HepG2 (cell line): ENCODE measurements around the gene CAMK1D.

ENCODE experiments used
- CCAR2 ChIP-seq: fragments of 200-400 bp; formaldehyde crosslinking; optimal IDR thresholded peaks from 2 replicates; pipeline ENCODE3; 2018; ENCODE audit warnings: low read depth, mild to moderate bottlenecking, low read length, moderate library complexity
- MTF2 ChIP-seq: sonication (generic); formaldehyde crosslinking; IDR thresholded peaks from 2 replicates; pipeline ENCODE4 v1.5.0; 2020; ENCODE audit warnings: missing genetic modification reagents, borderline replicate concordance
- NFIC ChIP-seq: IDR thresholded peaks from 2 replicates; pipeline ENCODE4 v1.6.1; 2012; ENCODE audit warnings: mild to moderate bottlenecking, low read length, inconsistent platforms
- NR2F6 ChIP-seq, 2 experiments: IDR thresholded peaks; 2 replicates each; pipeline ENCODE4 v1.6.1; 2016; ENCODE audit warnings: antibody characterized with exemption in 1 of 2, mild to moderate bottlenecking in 1 of 2
- PHF5A ChIP-seq: IDR thresholded peaks from one replicate; pipeline ENCODE4 v1.6.1; 2018; ENCODE audit warnings: low read depth, missing genetic modification reagents; ENCODE audit not compliant: unreplicated experiment
- POLR2A ChIP-seq, 2 experiments: IDR thresholded peaks; 2 replicates each; pipeline ENCODE4 v1.6.1; 2011; ENCODE audit warnings: low read depth in 2 of 2, low read length in 2 of 2, mild to moderate bottlenecking in 1 of 2, moderate library complexity in 1 of 2; ENCODE audit not compliant: insufficient read depth in 1 of 2
- ZNF569 ChIP-seq: sonication (generic); formaldehyde crosslinking; IDR thresholded peaks from 2 replicates; pipeline ENCODE4 v1.5.0; 2020; ENCODE audit warnings: mild to moderate bottlenecking, missing genetic modification reagents, moderate library complexity, borderline replicate concordance
- ZNF747 ChIP-seq: sonication (generic); formaldehyde crosslinking; IDR thresholded peaks from 2 replicates; pipeline ENCODE4 v1.8.1; 2023; ENCODE audit warnings: missing genetic modification reagents, mild to moderate bottlenecking, borderline replicate concordance
- TF ChIP-seq, protein P1 (sequence below): sonication (generic); formaldehyde crosslinking; IDR thresholded peaks from 2 replicates; pipeline ENCODE4 v1.5.0; 2020; ENCODE audit warnings: mild to moderate bottlenecking, missing genetic modification reagents, moderate library complexity
- TF ChIP-seq, protein P2 (sequence below): sonication (generic); formaldehyde crosslinking; IDR thresholded peaks from 2 replicates; pipeline ENCODE4 v1.4.0; 2020; ENCODE audit warnings: missing genetic modification reagents, mild to moderate bottlenecking, borderline replicate concordance
- TF ChIP-seq, protein P3 (sequence below): sonication (generic); formaldehyde crosslinking; IDR thresholded peaks from 2 replicates; pipeline ENCODE4 v1.8.0; 2022; ENCODE audit warnings: missing genetic modification reagents, mild to moderate bottlenecking, borderline replicate concordance

DNA sequence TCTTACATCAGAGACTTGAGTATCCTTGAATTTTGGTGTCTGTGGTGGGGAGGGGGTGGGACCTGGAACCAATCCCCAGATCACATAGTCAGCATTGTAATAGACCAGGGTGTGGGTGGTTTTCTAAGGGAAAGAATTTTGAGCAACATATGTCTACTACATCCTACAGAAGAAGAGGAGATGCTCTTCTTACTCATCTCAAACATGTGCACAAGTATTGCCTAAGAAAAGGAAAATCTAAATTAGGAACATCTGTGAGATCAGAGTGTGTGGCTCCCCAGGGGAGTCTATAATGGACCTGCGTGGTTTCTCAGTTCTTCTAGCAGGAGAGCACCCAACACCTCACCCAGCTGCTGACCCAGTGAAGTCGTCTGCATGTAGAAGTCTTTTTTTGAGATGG, 503.3 kb downstream of the CAMK1D start:
- TF ChIP-seq, protein P1, sequence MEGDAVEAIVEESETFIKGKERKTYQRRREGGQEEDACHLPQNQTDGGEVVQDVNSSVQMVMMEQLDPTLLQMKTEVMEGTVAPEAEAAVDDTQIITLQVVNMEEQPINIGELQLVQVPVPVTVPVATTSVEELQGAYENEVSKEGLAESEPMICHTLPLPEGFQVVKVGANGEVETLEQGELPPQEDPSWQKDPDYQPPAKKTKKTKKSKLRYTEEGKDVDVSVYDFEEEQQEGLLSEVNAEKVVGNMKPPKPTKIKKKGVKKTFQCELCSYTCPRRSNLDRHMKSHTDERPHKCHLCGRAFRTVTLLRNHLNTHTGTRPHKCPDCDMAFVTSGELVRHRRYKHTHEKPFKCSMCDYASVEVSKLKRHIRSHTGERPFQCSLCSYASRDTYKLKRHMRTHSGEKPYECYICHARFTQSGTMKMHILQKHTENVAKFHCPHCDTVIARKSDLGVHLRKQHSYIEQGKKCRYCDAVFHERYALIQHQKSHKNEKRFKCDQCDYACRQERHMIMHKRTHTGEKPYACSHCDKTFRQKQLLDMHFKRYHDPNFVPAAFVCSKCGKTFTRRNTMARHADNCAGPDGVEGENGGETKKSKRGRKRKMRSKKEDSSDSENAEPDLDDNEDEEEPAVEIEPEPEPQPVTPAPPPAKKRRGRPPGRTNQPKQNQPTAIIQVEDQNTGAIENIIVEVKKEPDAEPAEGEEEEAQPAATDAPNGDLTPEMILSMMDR (CRISPR knock-in tag): no peak
- TF ChIP-seq ZNF747 (CRISPR knock-in tag) (no peak), MTF2 (no peak), PHF5A (CRISPR knock-in tag) (no peak), CCAR2 (no peak), ZNF569 (no peak), NR2F6 (IDR thresholded peaks at IDR 0.05) (no peak), NR2F6 (CRISPR knock-in tag; IDR thresholded peaks at IDR 0.05) (no peak), POLR2A (IDR thresholded peaks at IDR 0.05; ENCODE audit: insufficient read depth in 1 of 2, low read depth in 2 of 2, low read length in 2 of 2) (no peak), NFIC (no peak)
- TF ChIP-seq, protein P2, sequence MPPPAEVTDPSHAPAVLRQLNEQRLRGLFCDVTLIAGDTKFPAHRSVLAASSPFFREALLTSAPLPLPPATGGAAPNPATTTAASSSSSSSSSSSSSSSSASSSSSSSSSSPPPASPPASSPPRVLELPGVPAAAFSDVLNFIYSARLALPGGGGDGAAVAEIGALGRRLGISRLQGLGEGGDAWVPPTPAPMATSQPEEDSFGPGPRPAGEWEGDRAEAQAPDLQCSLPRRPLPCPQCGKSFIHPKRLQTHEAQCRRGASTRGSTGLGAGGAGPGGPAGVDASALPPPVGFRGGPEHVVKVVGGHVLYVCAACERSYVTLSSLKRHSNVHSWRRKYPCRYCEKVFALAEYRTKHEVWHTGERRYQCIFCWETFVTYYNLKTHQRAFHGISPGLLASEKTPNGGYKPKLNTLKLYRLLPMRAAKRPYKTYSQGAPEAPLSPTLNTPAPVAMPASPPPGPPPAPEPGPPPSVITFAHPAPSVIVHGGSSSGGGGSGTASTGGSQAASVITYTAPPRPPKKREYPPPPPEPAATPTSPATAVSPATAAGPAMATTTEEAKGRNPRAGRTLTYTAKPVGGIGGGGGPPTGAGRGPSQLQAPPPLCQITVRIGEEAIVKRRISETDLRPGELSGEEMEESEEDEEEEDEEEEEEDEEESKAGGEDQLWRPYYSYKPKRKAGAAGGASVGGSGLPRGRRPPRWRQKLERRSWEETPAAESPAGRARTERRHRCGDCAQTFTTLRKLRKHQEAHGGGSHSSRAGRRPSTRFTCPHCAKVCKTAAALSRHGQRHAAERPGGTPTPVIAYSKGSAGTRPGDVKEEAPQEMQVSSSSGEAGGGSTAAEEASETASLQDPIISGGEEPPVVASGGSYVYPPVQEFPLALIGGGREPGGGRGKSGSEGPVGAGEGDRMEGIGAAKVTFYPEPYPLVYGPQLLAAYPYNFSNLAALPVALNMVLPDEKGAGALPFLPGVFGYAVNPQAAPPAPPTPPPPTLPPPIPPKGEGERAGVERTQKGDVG (CRISPR knock-in tag): no peak
- TF ChIP-seq, protein P3, sequence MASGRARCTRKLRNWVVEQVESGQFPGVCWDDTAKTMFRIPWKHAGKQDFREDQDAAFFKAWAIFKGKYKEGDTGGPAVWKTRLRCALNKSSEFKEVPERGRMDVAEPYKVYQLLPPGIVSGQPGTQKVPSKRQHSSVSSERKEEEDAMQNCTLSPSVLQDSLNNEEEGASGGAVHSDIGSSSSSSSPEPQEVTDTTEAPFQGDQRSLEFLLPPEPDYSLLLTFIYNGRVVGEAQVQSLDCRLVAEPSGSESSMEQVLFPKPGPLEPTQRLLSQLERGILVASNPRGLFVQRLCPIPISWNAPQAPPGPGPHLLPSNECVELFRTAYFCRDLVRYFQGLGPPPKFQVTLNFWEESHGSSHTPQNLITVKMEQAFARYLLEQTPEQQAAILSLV (CRISPR knock-in tag): no peak
